HG03565 (cell line): ENCODE data around the gene VWDE.

Experiments
- ATAC-seq: cut with Tn5 transposase; IDR thresholded peaks from one replicate; pipeline ENCODE4 v1.9.1; 2021; ENCODE audit warnings: mild to moderate bottlenecking, moderate library complexity; ENCODE audit not compliant: unreplicated experiment

The VWDE gene

DNA sequence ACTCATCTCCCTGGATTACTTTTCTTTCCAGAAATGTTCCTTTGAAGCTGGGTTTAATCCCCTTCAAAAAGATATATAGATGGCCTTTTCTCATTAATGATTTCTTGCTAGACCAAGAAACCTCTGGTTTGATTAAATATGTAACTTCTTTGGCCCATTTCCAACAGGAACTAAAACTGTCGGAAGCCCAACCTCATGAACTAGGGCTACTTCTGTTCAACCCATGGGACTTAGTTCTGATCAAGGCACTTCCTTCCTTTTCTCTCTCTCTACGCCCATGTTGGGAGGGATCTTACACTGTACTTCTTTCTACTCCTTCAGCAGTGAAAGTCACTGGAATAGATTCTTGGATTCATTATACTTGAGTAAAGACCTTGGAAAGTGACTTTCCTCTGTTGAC lies 109.0 kb downstream of the VWDE start:
- no peak for ATAC-seq

GRCh38 chr7:12291870-12292269 lies 111.8 kb downstream of the VWDE start:
- ATAC-seq = no peak

GRCh38 chr7:12290761-12291160 lies 112.9 kb downstream of the VWDE start:
- no peak for ATAC-seq

DNA sequence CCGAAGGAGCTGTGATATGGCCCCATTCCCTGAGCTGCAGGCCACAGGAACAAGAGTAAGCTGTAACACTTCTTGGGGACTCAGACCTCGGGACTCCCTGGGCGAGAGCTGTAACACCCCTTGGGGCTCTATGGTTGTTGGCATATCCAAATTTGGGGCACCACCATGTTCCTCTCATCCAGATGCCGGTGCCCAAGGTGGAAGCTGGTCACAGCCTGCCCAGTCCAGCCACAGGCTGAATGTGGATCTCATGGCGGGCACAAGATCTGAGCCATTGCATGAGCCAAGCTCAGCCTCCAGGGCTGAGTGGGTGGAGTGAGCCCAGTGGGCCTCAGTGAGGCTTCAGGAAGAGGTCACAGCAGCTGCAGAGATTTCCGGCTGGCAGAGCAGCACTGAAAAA lies 113.7 kb downstream of the VWDE start:
- no peak for ATAC-seq

DNA sequence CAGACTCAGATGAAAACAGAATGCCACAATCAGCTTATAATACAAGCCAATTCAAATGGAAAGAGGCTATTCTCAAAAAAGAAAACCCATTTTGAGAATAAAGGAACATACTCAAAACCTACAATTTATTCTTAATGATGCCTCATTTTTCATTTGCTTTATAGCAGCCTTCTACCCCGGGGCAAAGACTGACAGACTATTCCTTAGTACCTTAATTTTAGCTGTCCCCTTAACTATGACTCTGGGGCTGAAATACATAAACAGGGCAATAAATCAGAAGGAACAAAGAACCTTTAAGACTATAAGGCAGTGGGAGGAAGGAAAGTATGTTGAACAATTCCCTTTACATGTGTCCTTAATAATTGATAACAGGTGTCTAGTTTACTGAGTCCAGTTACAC lies 115.8 kb downstream of the VWDE start:
- no peak for ATAC-seq

GRCh38 chr7:12281038-12281437 lies 122.6 kb downstream of the VWDE start:
- ATAC-seq = no peak
